K562 (cell line): ENCODE data around the gene DNAAF1. TPM values are rescaled to one million over a fixed set of nuclear protein-coding genes. Genes with fewer than 3 reads are reported as not detected.

ENCODE experiments used
- ARNT ChIP-seq, 2 experiments: fragments of 450-650 bp; IDR thresholded peaks; 2 replicates each; pipeline ENCODE4 v1.6.1; 2016; ENCODE audit warnings: mild to moderate bottlenecking in 1 of 2
- FOXA3 ChIP-seq, 2 experiments: fragments of 450-650 bp in 1 of 2; sonication (generic) in 1 of 2; formaldehyde crosslinking; IDR thresholded peaks in 1 of 2; conservative IDR thresholded peaks in 1 of 2; 2 replicates each; pipeline versions ENCODE4 v1.4.0 to v1.8.0; 2020 to 2022; ENCODE audit warnings: mild to moderate bottlenecking in 2 of 2, missing genetic modification reagents in 1 of 2
- HMBOX1 ChIP-seq: sonication (generic); IDR thresholded peaks from 2 replicates; pipeline ENCODE4 v1.6.1; 2016
- KDM1A ChIP-seq, 2 experiments: fragments of 450-650 bp; IDR thresholded peaks; 2 replicates each; pipeline ENCODE4 v1.6.1; 2016; ENCODE audit warnings: mild to moderate bottlenecking in 2 of 2
- MED1 ChIP-seq: sonication (generic); formaldehyde crosslinking; IDR thresholded peaks from 2 replicates; pipeline ENCODE4 v1.8.1; 2023; ENCODE audit warnings: missing genetic modification reagents, borderline replicate concordance
- MIER1 ChIP-seq: fragments of 450-650 bp; IDR thresholded peaks from 2 replicates; pipeline ENCODE4 v1.6.1; 2016; ENCODE audit warnings: antibody characterized with exemption, mild to moderate bottlenecking, low read depth
- PATZ1 ChIP-seq: fragments of 250-450 bp; sonication (Bioruptor Pico); IDR thresholded peaks from 2 replicates; pipeline ENCODE4 v1.5.0; 2020; ENCODE audit warnings: mild to moderate bottlenecking, borderline replicate concordance
- RHOXF2B ChIP-seq: fragments of 250-450 bp; sonication (Bioruptor Pico); conservative IDR thresholded peaks from 2 replicates; pipeline ENCODE4 v1.5.1; 2021
- SMARCA4 ChIP-seq: fragments of 450-650 bp; IDR thresholded peaks from 2 replicates; pipeline ENCODE4 v1.6.1; 2016
- STAT5B ChIP-seq: fragments of 250-450 bp; sonication (Bioruptor Pico); IDR thresholded peaks from 2 replicates; pipeline ENCODE4 v1.8.0; 2021; ENCODE audit warnings: mild to moderate bottlenecking, inconsistent platforms
- ZBTB7A ChIP-seq: IDR thresholded peaks from 2 replicates; pipeline ENCODE4 v1.6.1; 2011; ENCODE audit warnings: low read depth, mild to moderate bottlenecking, low read length, moderate library complexity, borderline replicate concordance; ENCODE audit not compliant: control insufficient read depth
- ZHX1 ChIP-seq: fragments of 150-350 bp; conservative IDR thresholded peaks from 2 replicates; pipeline ENCODE4 v1.6.1; 2014; ENCODE audit warnings: low read length
- ZNF384 ChIP-seq: IDR thresholded peaks from 2 replicates; pipeline ENCODE4 v1.6.1; 2012; ENCODE audit warnings: low read depth, low read length, improper control_type of control experiment
- ZNF584 ChIP-seq: fragments of 200-800 bp; sonication (Bioruptor generic); IDR thresholded peaks from 2 replicates; pipeline ENCODE4 v1.6.1; 2016; ENCODE audit warnings: low read depth, mild to moderate bottlenecking, missing genetic modification characterization, missing compliant biosample characterization
- polyA plus RNA-seq, 8 experiments: library from polyadenylated mRNA; depleted of rRNA in 4 of 8; stranded (reverse) in 5 of 8; unstranded in 3 of 8; fragments of >200 nt; fragmentation: Nextera tagmentation in 2 of 8; fragmentation: Illumina TruSeq in 1 of 8; extraction: Ambion mirVana in 2 of 8; extraction: Trizol in 1 of 8; gene quantifications; 2 replicates each; pipeline versions ENCODE4 v1.2.1 to v1.2.3, GENCODE V29; 2011 to 2014; ENCODE audit warnings: inconsistent platforms in 1 of 8, missing spikeins in 1 of 8
- total RNA-seq, 7 experiments: library from RNA; depleted of rRNA in 6 of 7; stranded (reverse); fragments of >200 nt in 6 of 7; fragmentation: Illumina TruSeq in 2 of 7; extraction: Trizol in 2 of 7; gene quantifications; 2 replicates each; pipeline versions ENCODE4 v1.2.1 to v1.2.3, GENCODE V29; 2011 to 2021; ENCODE audit warnings: low replicate concordance in 1 of 7
- TF ChIP-seq, protein P1 (sequence below): fragments of 250-450 bp; sonication (Bioruptor Pico); IDR thresholded peaks from 2 replicates; pipeline ENCODE4 v1.4.0; 2020; ENCODE audit warnings: mild to moderate bottlenecking
- TF ChIP-seq, protein P2 (sequence below): fragments of 450-650 bp; conservative IDR thresholded peaks from 2 replicates; pipeline ENCODE4 v1.6.1; 2016; ENCODE audit warnings: missing genetic modification characterization, low read depth, mild to moderate bottlenecking, missing compliant biosample characterization, moderate library complexity

Gene DNAAF1
- total and polyA plus RNA-seq, 9 of the 15 experiments (the other 6 are each of a cell fraction or from before 2014, with no cell fraction given) = 0.01 TPM; not detected in 8

GRCh38 chr16:84115919-84116719 is 29.0 kb upstream of the DNAAF1 start (continued):
- TF ChIP-seq ZHX1 = no peak
- peak; percentile 65; the same call in 1 of the 2 replicates for TF ChIP-seq SMARCA4
- TF ChIP-seq, protein P1, sequence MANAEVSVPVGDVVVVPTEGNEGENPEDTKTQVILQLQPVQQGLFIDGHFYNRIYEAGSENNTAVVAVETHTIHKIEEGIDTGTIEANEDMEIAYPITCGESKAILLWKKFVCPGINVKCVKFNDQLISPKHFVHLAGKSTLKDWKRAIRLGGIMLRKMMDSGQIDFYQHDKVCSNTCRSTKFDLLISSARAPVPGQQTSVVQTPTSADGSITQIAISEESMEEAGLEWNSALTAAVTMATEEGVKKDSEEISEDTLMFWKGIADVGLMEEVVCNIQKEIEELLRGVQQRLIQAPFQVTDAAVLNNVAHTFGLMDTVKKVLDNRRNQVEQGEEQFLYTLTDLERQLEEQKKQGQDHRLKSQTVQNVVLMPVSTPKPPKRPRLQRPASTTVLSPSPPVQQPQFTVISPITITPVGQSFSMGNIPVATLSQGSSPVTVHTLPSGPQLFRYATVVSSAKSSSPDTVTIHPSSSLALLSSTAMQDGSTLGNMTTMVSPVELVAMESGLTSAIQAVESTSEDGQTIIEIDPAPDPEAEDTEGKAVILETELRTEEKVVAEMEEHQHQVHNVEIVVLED (CRISPR knock-in tag) = no peak
- TF ChIP-seq ARNT (IDR thresholded peaks at IDR 0.05) = 0 out of 4 replicates have a peak, but pooled peaks of 1 of the 2 experiments have one; percentile 36
- peak; percentile 63; the same call in 1 of the 2 replicates for TF ChIP-seq MED1 (CRISPR knock-in tag)
- no peak for TF ChIP-seq HMBOX1
- no peak; a peak in 2 of 4 replicates for TF ChIP-seq FOXA3 (CRISPR knock-in tag; conservative IDR thresholded peaks at IDR 0.05 in 1 of 2, IDR thresholded peaks at IDR 0.05 in 1 of 2)
- 0 out of 2 replicates have a peak, but pooled peaks have one; percentile 6 for TF ChIP-seq ZNF584 (CRISPR knock-in tag)
- TF ChIP-seq MIER1 = 0 out of 2 replicates have a peak, but pooled peaks have one; percentile 50
- no peak for TF ChIP-seq PATZ1 (CRISPR knock-in tag)
- TF ChIP-seq STAT5B = no peak
- no peak for TF ChIP-seq RHOXF2B (CRISPR knock-in tag)
- TF ChIP-seq, protein P2, sequence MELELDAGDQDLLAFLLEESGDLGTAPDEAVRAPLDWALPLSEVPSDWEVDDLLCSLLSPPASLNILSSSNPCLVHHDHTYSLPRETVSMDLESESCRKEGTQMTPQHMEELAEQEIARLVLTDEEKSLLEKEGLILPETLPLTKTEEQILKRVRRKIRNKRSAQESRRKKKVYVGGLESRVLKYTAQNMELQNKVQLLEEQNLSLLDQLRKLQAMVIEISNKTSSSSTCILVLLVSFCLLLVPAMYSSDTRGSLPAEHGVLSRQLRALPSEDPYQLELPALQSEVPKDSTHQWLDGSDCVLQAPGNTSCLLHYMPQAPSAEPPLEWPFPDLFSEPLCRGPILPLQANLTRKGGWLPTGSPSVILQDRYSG (tag) = no peak
- TF ChIP-seq KDM1A (IDR thresholded peaks at IDR 0.05) = peak; percentile 94
- no peak for TF ChIP-seq ZNF384
- peak; percentile 83; the same call in 1 of the 2 replicates for TF ChIP-seq ZBTB7A
